Neural cell (in vitro differentiated cells): ENCODE results near the gene ATP1A4. TPM values are rescaled to one million over a fixed set of nuclear protein-coding genes. Genes with fewer than 3 reads are reported as not detected.

ENCODE experiments used
- H2AFZ ChIP-seq: fragments of 200-600, 300-800 bp; sonication (generic), shearing (Covaris generic); 2 replicates; pipeline ENCODE4 v1.6.0; 2014; ENCODE audit warnings: low read depth, mild to moderate bottlenecking, antibody characterized with exemption, low read length, moderate library complexity
- H3F3A ChIP-seq: fragments of 200-600 bp; shearing (Covaris generic); 2 replicates; pipeline ENCODE4 v1.6.1; 2016; ENCODE audit warnings: mild to moderate bottlenecking, moderate library complexity, mixed read lengths, antibody characterized with exemption, low read length; ENCODE audit not compliant: insufficient read depth, poor library complexity, severe bottlenecking
- H3K27ac ChIP-seq: fragments of 200-600, 300-800 bp; sonication (generic), shearing (Covaris generic); 2 replicates; pipeline ENCODE4 v1.5.1; 2014; ENCODE audit warnings: mild to moderate bottlenecking, low read length, moderate library complexity
- H3K27me3 ChIP-seq: fragments of 300-800, 200-600 bp; sonication (generic), shearing (Covaris generic); 2 replicates; pipeline ENCODE4 v1.6.0; 2014; ENCODE audit warnings: mild to moderate bottlenecking, low read depth, low read length, moderate library complexity; ENCODE audit not compliant: insufficient read depth
- H3K36me3 ChIP-seq: fragments of 300-800, 200-600 bp; sonication (generic), shearing (Covaris generic); 2 replicates; pipeline ENCODE4 v1.5.1; 2014; ENCODE audit warnings: mild to moderate bottlenecking, antibody characterized with exemption, low read length, moderate library complexity; ENCODE audit not compliant: insufficient read depth
- H3K4me2 ChIP-seq: fragments of 300-800, 200-600 bp; sonication (generic), shearing (Covaris generic); 2 replicates; pipeline ENCODE4 v1.6.0; 2014; ENCODE audit warnings: mild to moderate bottlenecking, low read length
- H3K4me3 ChIP-seq: fragments of 300-800, 200-600 bp; sonication (generic), shearing (Covaris generic); 2 replicates; pipeline ENCODE4 v1.5.1; 2014; ENCODE audit warnings: mild to moderate bottlenecking, low read length, moderate library complexity
- H3K79me2 ChIP-seq: fragments of 200-600 bp; shearing (Covaris generic); replicated peaks from 2 replicates; pipeline ENCODE4 v1.6.0; 2014; ENCODE audit warnings: mild to moderate bottlenecking, low read length, moderate library complexity; ENCODE audit not compliant: insufficient read depth
- H3K9ac ChIP-seq: fragments of 300-800, 200-600 bp; sonication (generic), shearing (Covaris generic); 2 replicates; pipeline ENCODE4 v1.6.1; 2016; ENCODE audit warnings: mild to moderate bottlenecking, low read length, mixed read lengths
- H3K9me2 ChIP-seq: fragments of 200-600 bp; shearing (Covaris generic); 2 replicates; pipeline ENCODE4 v1.6.1; 2016; ENCODE audit warnings: mild to moderate bottlenecking, low read length, mixed read lengths; ENCODE audit not compliant: insufficient read depth
- H3K9me3 ChIP-seq: fragments of 200-600, 300-800 bp; sonication (generic), shearing (Covaris generic); 2 replicates; pipeline ENCODE4 v1.6.1; 2016; ENCODE audit warnings: mild to moderate bottlenecking, mixed run types, low read length, moderate library complexity, mixed read lengths
- H4K20me1 ChIP-seq: fragments of 200-600 bp; shearing (Covaris generic); 2 replicates; pipeline ENCODE4 v1.6.1; 2016; ENCODE audit warnings: mild to moderate bottlenecking, mixed run types; ENCODE audit not compliant: insufficient read depth
- EP300 ChIP-seq: fragments of 450-650 bp; conservative IDR thresholded peaks from 2 replicates; pipeline ENCODE4 v1.6.1; 2014; ENCODE audit warnings: antibody characterized with exemption, mild to moderate bottlenecking, moderate library complexity; ENCODE audit not compliant: poor library complexity, severe bottlenecking
- EZH2 ChIP-seq: fragments of 200-600, 300-800 bp; shearing (Covaris generic), sonication (generic); IDR thresholded peaks from 2 replicates; pipeline ENCODE4 v1.6.1; 2014; ENCODE audit warnings: antibody characterized with exemption, low read length, borderline replicate concordance, mild to moderate bottlenecking; ENCODE audit not compliant: insufficient read depth, poor library complexity, severe bottlenecking
- MXI1 ChIP-seq: fragments of 450-650 bp; conservative IDR thresholded peaks from 2 replicates; pipeline ENCODE4 v1.6.1; 2014; ENCODE audit warnings: antibody characterized with exemption, mild to moderate bottlenecking; ENCODE audit not compliant: poor library complexity, severe bottlenecking
- POLR2AphosphoS5 ChIP-seq: IDR thresholded peaks from 2 replicates; pipeline ENCODE4 v1.6.1; 2012
- RAD21 ChIP-seq: fragments of 450-650 bp; conservative IDR thresholded peaks from 2 replicates; pipeline ENCODE4 v1.6.1; 2014; ENCODE audit warnings: antibody characterized with exemption, mild to moderate bottlenecking, moderate library complexity
- SMC3 ChIP-seq: fragments of 450-650 bp; conservative IDR thresholded peaks from 2 replicates; pipeline ENCODE4 v1.6.1; 2014; ENCODE audit warnings: antibody characterized with exemption, mild to moderate bottlenecking, moderate library complexity; ENCODE audit not compliant: poor library complexity
- TAF1 ChIP-seq: IDR thresholded peaks from 2 replicates; pipeline ENCODE4 v1.6.1; 2012; ENCODE audit warnings: low read depth
- polyA plus RNA-seq: library from polyadenylated mRNA; depleted of rRNA; stranded (reverse); fragments of >200 nt; gene quantifications from 2 replicates; pipeline ENCODE4 v1.2.3, GENCODE V29; 2014
- TF ChIP-seq, protein P1 (sequence below): IDR thresholded peaks from 2 replicates; pipeline ENCODE4 v1.6.1; 2012; ENCODE audit warnings: borderline replicate concordance
- TF ChIP-seq, protein P2 (sequence below): fragments of 450-650 bp; IDR thresholded peaks from 2 replicates; pipeline ENCODE4 v1.5.1; 2014; ENCODE audit warnings: antibody characterized with exemption, mild to moderate bottlenecking, moderate library complexity; ENCODE audit not compliant: poor library complexity, severe bottlenecking

ATP1A4 gene
- polyA plus RNA-seq, 1 donor from 2014 or later = not detected

DNA sequence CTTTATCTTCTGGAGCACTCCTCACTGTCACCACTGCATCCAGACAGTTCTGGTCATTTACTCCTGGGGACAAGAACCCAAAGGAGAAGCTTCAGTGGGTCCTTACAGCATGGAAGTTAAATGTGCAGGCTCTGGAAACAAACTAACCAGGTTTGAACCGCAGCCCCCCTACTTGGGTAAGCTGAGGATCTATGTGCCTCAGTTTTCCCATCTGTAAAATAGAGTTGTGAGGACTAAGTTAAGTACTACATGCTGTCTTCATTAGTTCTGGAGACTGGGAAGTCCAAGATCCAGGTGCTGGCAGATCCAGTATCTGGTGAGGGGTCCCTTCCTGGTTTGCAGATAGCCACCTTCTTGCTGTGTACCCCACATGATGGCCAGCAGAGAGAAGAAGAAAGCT lies 43.9 kb upstream of the ATP1A4 start:
- H3K27ac ChIP-seq = no peak overlapping the region
- no peak overlapping the region for H3K4me3 ChIP-seq
- no peaks in the 10 kb centered on the region for H3F3A ChIP-seq
- H3K79me2 ChIP-seq = no peaks in the 10 kb centered on the region
- no peak for TF ChIP-seq EP300
- TF ChIP-seq, protein P1, sequence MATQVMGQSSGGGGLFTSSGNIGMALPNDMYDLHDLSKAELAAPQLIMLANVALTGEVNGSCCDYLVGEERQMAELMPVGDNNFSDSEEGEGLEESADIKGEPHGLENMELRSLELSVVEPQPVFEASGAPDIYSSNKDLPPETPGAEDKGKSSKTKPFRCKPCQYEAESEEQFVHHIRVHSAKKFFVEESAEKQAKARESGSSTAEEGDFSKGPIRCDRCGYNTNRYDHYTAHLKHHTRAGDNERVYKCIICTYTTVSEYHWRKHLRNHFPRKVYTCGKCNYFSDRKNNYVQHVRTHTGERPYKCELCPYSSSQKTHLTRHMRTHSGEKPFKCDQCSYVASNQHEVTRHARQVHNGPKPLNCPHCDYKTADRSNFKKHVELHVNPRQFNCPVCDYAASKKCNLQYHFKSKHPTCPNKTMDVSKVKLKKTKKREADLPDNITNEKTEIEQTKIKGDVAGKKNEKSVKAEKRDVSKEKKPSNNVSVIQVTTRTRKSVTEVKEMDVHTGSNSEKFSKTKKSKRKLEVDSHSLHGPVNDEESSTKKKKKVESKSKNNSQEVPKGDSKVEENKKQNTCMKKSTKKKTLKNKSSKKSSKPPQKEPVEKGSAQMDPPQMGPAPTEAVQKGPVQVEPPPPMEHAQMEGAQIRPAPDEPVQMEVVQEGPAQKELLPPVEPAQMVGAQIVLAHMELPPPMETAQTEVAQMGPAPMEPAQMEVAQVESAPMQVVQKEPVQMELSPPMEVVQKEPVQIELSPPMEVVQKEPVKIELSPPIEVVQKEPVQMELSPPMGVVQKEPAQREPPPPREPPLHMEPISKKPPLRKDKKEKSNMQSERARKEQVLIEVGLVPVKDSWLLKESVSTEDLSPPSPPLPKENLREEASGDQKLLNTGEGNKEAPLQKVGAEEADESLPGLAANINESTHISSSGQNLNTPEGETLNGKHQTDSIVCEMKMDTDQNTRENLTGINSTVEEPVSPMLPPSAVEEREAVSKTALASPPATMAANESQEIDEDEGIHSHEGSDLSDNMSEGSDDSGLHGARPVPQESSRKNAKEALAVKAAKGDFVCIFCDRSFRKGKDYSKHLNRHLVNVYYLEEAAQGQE = no peak
- TF ChIP-seq TAF1 = no peak
- TF ChIP-seq, protein P2, sequence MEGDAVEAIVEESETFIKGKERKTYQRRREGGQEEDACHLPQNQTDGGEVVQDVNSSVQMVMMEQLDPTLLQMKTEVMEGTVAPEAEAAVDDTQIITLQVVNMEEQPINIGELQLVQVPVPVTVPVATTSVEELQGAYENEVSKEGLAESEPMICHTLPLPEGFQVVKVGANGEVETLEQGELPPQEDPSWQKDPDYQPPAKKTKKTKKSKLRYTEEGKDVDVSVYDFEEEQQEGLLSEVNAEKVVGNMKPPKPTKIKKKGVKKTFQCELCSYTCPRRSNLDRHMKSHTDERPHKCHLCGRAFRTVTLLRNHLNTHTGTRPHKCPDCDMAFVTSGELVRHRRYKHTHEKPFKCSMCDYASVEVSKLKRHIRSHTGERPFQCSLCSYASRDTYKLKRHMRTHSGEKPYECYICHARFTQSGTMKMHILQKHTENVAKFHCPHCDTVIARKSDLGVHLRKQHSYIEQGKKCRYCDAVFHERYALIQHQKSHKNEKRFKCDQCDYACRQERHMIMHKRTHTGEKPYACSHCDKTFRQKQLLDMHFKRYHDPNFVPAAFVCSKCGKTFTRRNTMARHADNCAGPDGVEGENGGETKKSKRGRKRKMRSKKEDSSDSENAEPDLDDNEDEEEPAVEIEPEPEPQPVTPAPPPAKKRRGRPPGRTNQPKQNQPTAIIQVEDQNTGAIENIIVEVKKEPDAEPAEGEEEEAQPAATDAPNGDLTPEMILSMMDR = no peak
- TF ChIP-seq SMC3 = no peak
- no peak for TF ChIP-seq MXI1
- no peak for TF ChIP-seq POLR2AphosphoS5
- TF ChIP-seq EZH2 = no peak
- no peak for TF ChIP-seq RAD21
- no peaks in the 10 kb centered on the region for H3K9me3 ChIP-seq
- H3K9me2 ChIP-seq = no peaks in the 10 kb centered on the region
- no peak overlapping the region for H2AFZ ChIP-seq
- H3K4me2 ChIP-seq = no peak overlapping the region
- H3K9ac ChIP-seq = no peak overlapping the region
- H4K20me1 ChIP-seq = no peaks in the 10 kb centered on the region
- H3K36me3 ChIP-seq = no peaks in the 10 kb centered on the region
- no peaks in the 10 kb centered on the region for H3K27me3 ChIP-seq

DNA sequence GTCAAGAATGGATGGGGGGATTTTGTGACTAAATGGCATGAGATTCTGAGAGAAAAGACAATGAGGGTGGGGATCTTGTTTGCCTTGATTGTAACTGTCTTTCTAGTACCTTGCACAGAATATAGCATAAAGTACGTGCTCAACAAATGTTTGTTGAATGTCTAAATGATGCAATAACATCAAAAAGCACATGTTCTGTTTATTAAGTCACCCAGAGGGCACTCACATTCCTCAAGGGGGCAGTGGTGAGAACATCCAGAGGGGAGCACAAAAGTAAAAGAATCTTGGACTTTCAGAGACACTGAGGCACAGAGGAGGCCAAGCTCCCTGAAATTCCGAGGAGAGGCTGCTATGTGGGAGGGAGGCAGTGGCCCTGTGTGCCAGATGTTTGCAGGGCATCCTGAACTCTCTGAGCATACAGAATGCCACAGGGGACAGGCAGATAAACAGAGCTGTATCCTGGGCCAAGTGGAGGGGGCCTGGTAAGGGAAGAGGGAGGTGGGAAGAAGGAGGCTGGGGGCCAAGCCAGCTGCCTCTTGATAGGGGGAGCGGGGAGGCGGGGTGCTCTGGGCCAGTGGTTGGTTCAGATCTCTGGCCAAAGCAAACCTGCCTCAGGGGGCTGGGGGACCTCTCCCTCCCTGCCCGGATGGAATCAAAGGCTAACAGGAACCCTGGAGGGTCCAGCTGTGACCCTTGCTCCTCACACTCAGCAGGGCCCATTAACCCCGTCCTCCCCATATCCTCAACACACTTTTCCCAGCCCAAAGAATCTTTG lies 42.3 kb upstream of the ATP1A4 start:
- H3K36me3 ChIP-seq = no peaks in the 10 kb centered on the region
- H3K27me3 ChIP-seq = no peaks in the 10 kb centered on the region
- H3K4me2 ChIP-seq = no peak overlapping the region
- H3K79me2 ChIP-seq = no peaks in the 10 kb centered on the region
- no peak overlapping the region for H3K9ac ChIP-seq
- H3F3A ChIP-seq = no peaks in the 10 kb centered on the region
- H4K20me1 ChIP-seq = no peaks in the 10 kb centered on the region
- H3K27ac ChIP-seq = no peak overlapping the region
- no peak overlapping the region for H2AFZ ChIP-seq
- TF ChIP-seq, protein P2 = peak; percentile 27
- TF ChIP-seq POLR2AphosphoS5 = no peak
- no peak for TF ChIP-seq TAF1
- H3K9me3 ChIP-seq = no peaks in the 10 kb centered on the region
- H3K9me2 ChIP-seq = no peaks in the 10 kb centered on the region
- H3K4me3 ChIP-seq = no peak overlapping the region
